H1 (cell line): ENCODE data around the gene GPR157. TPM values are rescaled to one million over a fixed set of nuclear protein-coding genes. Genes with fewer than 3 reads are reported as not detected.
A peak's percentile ranks its signal among the peaks of the same experiment; 100 is the strongest.

ENCODE experiments used
- CTCF ChIA-PET: fragments of 300-600 bp; sonication (Branson Sonifier 250); formaldehyde crosslinking; loops from one replicate; lab custom pipeline; 2021; ENCODE audit not compliant: partially characterized antibody; lab: Charles Lee
- POLR2A ChIA-PET: fragments of 300-600 bp; sonication (Branson Sonifier 250); formaldehyde crosslinking; loops from one replicate; lab custom pipeline; 2021; ENCODE audit warnings: inconsistent platforms; ENCODE audit not compliant: partially characterized antibody; lab: Charles Lee
- DNase-seq, 2 experiments: peaks; one replicate each; pipeline versions ENCODE4 v3.0.0 to v3.0.0-alpha.2; 2010 to 2022; ENCODE audit warnings: low spot score in 2 of 2, low read depth in 1 of 2, mixed read lengths in 1 of 2
- FAIRE-seq: peaks from 2 replicates; lab custom pipeline; 2011; peaks lifted over from hg19 to GRCh38; lab: Jason Lieb, UNC
- H2AFZ ChIP-seq: 2 replicates; pipeline ENCODE4 v1.8.1; 2012; ENCODE audit warnings: low read length, inconsistent platforms
- H2AK5ac ChIP-seq: 2 replicates; pipeline ENCODE4 v1.6.1; 2013; ENCODE audit warnings: low read depth, low read length
- H2BK120ac ChIP-seq: replicated peaks from 2 replicates; pipeline ENCODE3; 2013; ENCODE audit warnings: low read depth, low read length, inconsistent platforms
- H2BK12ac ChIP-seq: 2 replicates; pipeline ENCODE4 v1.6.1; 2013; ENCODE audit warnings: low read depth, low read length
- H2BK15ac ChIP-seq: 2 replicates; pipeline ENCODE4 v1.6.1; 2013; ENCODE audit warnings: low read length
- H2BK20ac ChIP-seq: 2 replicates; pipeline ENCODE4 v1.6.1; 2013; ENCODE audit warnings: low read length
- H2BK5ac ChIP-seq: 2 replicates; pipeline ENCODE4 v1.6.1; 2013; ENCODE audit warnings: low read depth, low read length
- H3K14ac ChIP-seq: 2 replicates; pipeline ENCODE4 v1.6.1; 2013; ENCODE audit warnings: inconsistent platforms; ENCODE audit not compliant: insufficient read length
- H3K18ac ChIP-seq: 2 replicates; pipeline ENCODE4 v1.6.1; 2013; ENCODE audit warnings: low read length; ENCODE audit errors: extremely low read depth
- H3K23ac ChIP-seq: 2 replicates; pipeline ENCODE4 v1.6.1; 2013; ENCODE audit warnings: inconsistent platforms; ENCODE audit not compliant: insufficient read length
- H3K23me2 ChIP-seq: 2 replicates; pipeline ENCODE4 v1.6.1; 2013; ENCODE audit warnings: low read depth, low read length
- H3K27ac ChIP-seq: 2 replicates; pipeline ENCODE4 v1.6.1; 2011; ENCODE audit warnings: low read depth, low read length, inconsistent platforms
- H3K27me3 ChIP-seq, 4 experiments: replicated peaks in 1 of 4; 1 replicate in 1 of 4; 2 replicates in 3 of 4; pipeline versions ENCODE4 v1.6.1 to v1.8.1; 2011 to 2013; ENCODE audit warnings: low read length in 3 of 4, mild to moderate bottlenecking in 3 of 4, inconsistent platforms in 2 of 4, mixed read lengths in 2 of 4, moderate library complexity in 1 of 4; ENCODE audit not compliant: control insufficient read depth in 3 of 4, insufficient read depth in 3 of 4; ENCODE audit errors: extremely low read depth in 1 of 4
- H3K36me3 ChIP-seq, 4 experiments: 2 replicates each; pipeline versions ENCODE4 v1.6.1 to v1.8.1; 2011 to 2013; ENCODE audit warnings: mild to moderate bottlenecking in 4 of 4, low read length in 3 of 4, moderate library complexity in 2 of 4, control low read depth in 1 of 4, inconsistent platforms in 1 of 4; ENCODE audit not compliant: insufficient read depth in 4 of 4, control insufficient read depth in 2 of 4
- H3K4ac ChIP-seq: replicated peaks from 2 replicates; pipeline ENCODE3; 2013; ENCODE audit warnings: low read length, low read depth, mixed read lengths, inconsistent platforms; ENCODE audit not compliant: insufficient read length
- H3K4me1 ChIP-seq, 4 experiments: replicated peaks in 1 of 4; 1 replicate in 1 of 4; 2 replicates in 3 of 4; pipeline versions ENCODE4 v1.6.1 to v1.8.1; 2011 to 2013; ENCODE audit warnings: low read length in 3 of 4, inconsistent platforms in 2 of 4, mixed read lengths in 1 of 4; ENCODE audit not compliant: insufficient read depth in 4 of 4, control insufficient read depth in 3 of 4
- H3K4me2 ChIP-seq, 2 experiments: 2 replicates each; pipeline versions ENCODE4 v1.6.1 to v1.8.1; 2011 to 2013; ENCODE audit warnings: low read depth in 2 of 2, low read length in 2 of 2, control low read depth in 1 of 2, inconsistent platforms in 1 of 2, mild to moderate bottlenecking in 1 of 2; ENCODE audit not compliant: insufficient read depth in 1 of 2
- H3K4me3 ChIP-seq, 4 experiments: fragments of 200-600, 300-600 bp in 1 of 4; sonication (generic), shearing (Covaris generic), sonication (Bioruptor Twin) in 1 of 4; 2 replicates each; pipeline versions ENCODE4 v1.5.1 to v1.8.1; 2011 to 2016; ENCODE audit warnings: low read length in 4 of 4, low read depth in 3 of 4, control low read depth in 2 of 4, inconsistent platforms in 2 of 4, mild to moderate bottlenecking in 2 of 4, mixed read lengths in 1 of 4, moderate library complexity in 1 of 4; ENCODE audit not compliant: insufficient read depth in 2 of 4; ENCODE audit errors: extremely low read depth in 1 of 4
- H3K56ac ChIP-seq: replicated peaks from 2 replicates; pipeline ENCODE3; 2013; ENCODE audit warnings: low read depth, mild to moderate bottlenecking, mixed read lengths, low read length, inconsistent platforms; ENCODE audit not compliant: insufficient read length
- H3K79me1 ChIP-seq: 2 replicates; pipeline ENCODE4 v1.6.1; 2013; ENCODE audit warnings: low read depth, low read length, control low read depth
- H3K79me2 ChIP-seq, 2 experiments: 2 replicates each; pipeline versions ENCODE4 v1.6.1 to v1.8.1; 2012 to 2013; ENCODE audit warnings: low read length in 2 of 2, mild to moderate bottlenecking in 2 of 2, inconsistent platforms in 1 of 2; ENCODE audit not compliant: insufficient read depth in 2 of 2, control insufficient read depth in 1 of 2
- H3K9ac ChIP-seq, 4 experiments: replicated peaks in 1 of 4; 1 replicate in 1 of 4; 2 replicates in 3 of 4; pipeline versions ENCODE4 v1.6.1 to v1.8.1; 2011 to 2013; ENCODE audit warnings: low read depth in 3 of 4, low read length in 3 of 4, control low read depth in 2 of 4, mild to moderate bottlenecking in 2 of 4, moderate library complexity in 2 of 4, inconsistent platforms in 1 of 4; ENCODE audit errors: extremely low read depth in 1 of 4
- H3K9me3 ChIP-seq, 2 experiments: 2 replicates each; pipeline versions ENCODE4 v1.6.1 to v1.8.1; 2012 to 2013; ENCODE audit warnings: mild to moderate bottlenecking in 2 of 2, moderate library complexity in 2 of 2, control low read depth in 1 of 2, inconsistent platforms in 1 of 2, low read depth in 1 of 2, low read length in 1 of 2, mixed read lengths in 1 of 2; ENCODE audit not compliant: insufficient read depth in 2 of 2
- H4K20me1 ChIP-seq, 2 experiments: replicated peaks in 1 of 2; 2 replicates each; pipeline versions ENCODE3 to v1.8.1; 2011 to 2013; ENCODE audit warnings: inconsistent platforms in 2 of 2, low read length in 2 of 2, mild to moderate bottlenecking in 1 of 2; ENCODE audit not compliant: insufficient read depth in 2 of 2, control insufficient read depth in 1 of 2
- H4K5ac ChIP-seq: 2 replicates; pipeline ENCODE4 v1.6.1; 2013; ENCODE audit warnings: low read length, low read depth, mixed read lengths, inconsistent platforms; ENCODE audit not compliant: insufficient read length
- H4K8ac ChIP-seq: 2 replicates; pipeline ENCODE4 v1.8.0; 2013; ENCODE audit warnings: mild to moderate bottlenecking, moderate library complexity, low read length, inconsistent platforms; ENCODE audit not compliant: insufficient read depth; ENCODE audit errors: extremely low read depth
- H4K91ac ChIP-seq: replicated peaks from 2 replicates; pipeline ENCODE3; 2013; ENCODE audit warnings: low read length, mixed read lengths, inconsistent platforms; ENCODE audit not compliant: insufficient read length
- CBX5 ChIP-seq: fragments of 300-800, 300-1000 bp; sonication (generic); IDR thresholded peaks from 2 replicates; pipeline ENCODE4 v1.7.1; 2016; ENCODE audit warnings: antibody characterized with exemption, low read length, low read depth
- SP1 ChIP-seq: IDR thresholded peaks from 2 replicates; pipeline ENCODE4 v1.6.1; 2011; ENCODE audit warnings: low read depth, low read length
- TBP ChIP-seq: IDR thresholded peaks from 2 replicates; pipeline ENCODE4 v1.6.1; 2011; ENCODE audit warnings: low read depth, low read length, improper control_type of control experiment
- WGBS, 2 experiments: shearing (Covaris generic) in 1 of 2; methylation state at CpG; one replicate each; pipeline versions ENCODE4 v1.1.6 to v1.1.7; 2013 to 2015; ENCODE audit warnings: low lambda C conversion rate in 2 of 2, mixed read lengths in 2 of 2, inconsistent platforms in 1 of 2, low coverage in 1 of 2, missing lambda C conversion rate in 1 of 2; ENCODE audit not compliant: insufficient replicate concordance in 2 of 2, insufficient coverage in 1 of 2, insufficient read length in 1 of 2; ENCODE audit errors: extremely low coverage in 1 of 2, missing lambda C conversion rate in 1 of 2; 5-methylcytosine and 5-hydroxymethylcytosine counted together
- polyA plus RNA-seq, 7 experiments: library from polyadenylated mRNA; depleted of rRNA in 3 of 7; stranded (reverse) in 5 of 7; unstranded in 2 of 7; fragments of >200 nt in 5 of 7; fragments of 200-250 nt in 2 of 7; gene quantifications; 1 replicate in 5 of 7; 2 replicates in 1 of 7; 4 replicates in 1 of 7; pipeline versions ENCODE4 v1.2.1 to v1.2.3, GENCODE V29; 2011 to 2013; ENCODE audit warnings: missing spikeins in 2 of 7, mixed read lengths in 2 of 7
- total RNA-seq: library from RNA; stranded (reverse); fragmentation: NEBNext Ultra II Directional; extraction: Animal tissue kit (Norgen Biotek cat#: 25700); gene quantifications from 2 replicates; pipeline ENCODE4 v1.2.1, GENCODE V29; 2021

GPR157 gene
- total and polyA plus RNA-seq, 2 of the 8 experiments (the other 6 are each of a cell fraction or from before 2014, with no cell fraction given): 1.0 to 11.0 TPM

DNA sequence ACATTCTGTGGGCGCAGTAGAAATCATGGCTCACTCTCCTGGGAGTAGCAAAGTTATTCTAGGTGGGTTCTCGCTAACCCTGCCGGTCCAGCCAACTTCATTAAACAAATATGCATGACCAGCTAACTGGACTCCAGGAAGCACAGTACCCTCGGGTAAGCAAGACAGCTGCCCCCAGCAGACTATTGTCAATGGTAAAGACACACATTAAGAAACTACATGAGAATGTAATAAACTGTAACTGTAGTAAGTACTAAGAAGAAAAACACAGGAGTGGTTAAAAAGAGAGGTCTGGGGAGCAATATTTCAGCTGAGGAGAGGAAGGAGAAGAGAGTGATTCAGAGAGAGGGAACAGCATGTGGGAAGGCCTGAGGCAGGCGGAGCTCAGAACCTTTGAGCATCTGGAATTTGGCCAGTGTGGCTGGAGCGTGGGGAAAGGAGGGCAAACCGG is 66.9 kb downstream of the GPR157 start:
- Histone ChIP-seq H3K27ac (no peak overlapping the region), H4K8ac (no peak overlapping the region), H3K9ac (no peak overlapping the region), H2BK20ac (no peak overlapping the region), H3K14ac (no peak overlapping the region), H4K20me1 (peaks cover 0 to 3% of the 10 kb centered on the region in 2 experiments), H2AFZ (no peak overlapping the region), H3K27me3 (no peaks in the 10 kb centered on the region), H3K79me2 (no peaks in the 10 kb centered on the region), H3K79me1 (no peaks in the 10 kb centered on the region; the same call in 1 of the 2 replicates), H3K4me2 (no peak overlapping the region), H3K4ac (peak overlapping the region; percentile 69), H4K5ac (no peak overlapping the region), H2BK12ac (no peak overlapping the region), H4K91ac (no peak overlapping the region), H3K4me1 (peaks cover 0 to 3% (median under 1%) of the 10 kb centered on the region in 4 experiments; a peak in 3 of 7 replicates), H3K23ac (no peak overlapping the region), H3K56ac (no peak overlapping the region), H3K18ac (no peak overlapping the region), H2BK120ac (no peak overlapping the region), H3K23me2 (peaks cover 9% of the 10 kb centered on the region), H3K9me3 (no peaks in the 10 kb centered on the region), H3K36me3 (no peaks in the 10 kb centered on the region), H2BK15ac (no peak overlapping the region), H3K4me3 (no peak overlapping the region), H2BK5ac (no peak overlapping the region), H2AK5ac (no peak overlapping the region)
- WGBS, 2 experiments: 86% methylated on average over 7 of the region's 7 CpGs; no CpG with 5 or more reads in 1 of the 2 experiments
- DNase-seq (no peak), FAIRE-seq (no peak)
- ChIA-PET POLR2A (interaction anchor here (1.3 kb wide), 1 partner anchor 200 kb away, joined by 3 read pairs; no protein-coding TSS in a partner anchor), CTCF (interaction anchor here (1.0 to 3.0 kb wide), 3 partner anchors 37 to 57 kb away, joined by 3 to 11 read pairs (median 4); no protein-coding TSS in a partner anchor)
- TF ChIP-seq CBX5 (no peak), SP1 (no peak), TBP (no peak)
